GM18868 (cell line): ENCODE measurements around the gene POLE4.

Experiments used
- ATAC-seq: cut with Tn5 transposase; IDR thresholded peaks from one replicate; pipeline ENCODE4 v1.9.1; 2021; ENCODE audit warnings: mild to moderate bottlenecking, moderate library complexity; ENCODE audit not compliant: unreplicated experiment

Gene POLE4

DNA sequence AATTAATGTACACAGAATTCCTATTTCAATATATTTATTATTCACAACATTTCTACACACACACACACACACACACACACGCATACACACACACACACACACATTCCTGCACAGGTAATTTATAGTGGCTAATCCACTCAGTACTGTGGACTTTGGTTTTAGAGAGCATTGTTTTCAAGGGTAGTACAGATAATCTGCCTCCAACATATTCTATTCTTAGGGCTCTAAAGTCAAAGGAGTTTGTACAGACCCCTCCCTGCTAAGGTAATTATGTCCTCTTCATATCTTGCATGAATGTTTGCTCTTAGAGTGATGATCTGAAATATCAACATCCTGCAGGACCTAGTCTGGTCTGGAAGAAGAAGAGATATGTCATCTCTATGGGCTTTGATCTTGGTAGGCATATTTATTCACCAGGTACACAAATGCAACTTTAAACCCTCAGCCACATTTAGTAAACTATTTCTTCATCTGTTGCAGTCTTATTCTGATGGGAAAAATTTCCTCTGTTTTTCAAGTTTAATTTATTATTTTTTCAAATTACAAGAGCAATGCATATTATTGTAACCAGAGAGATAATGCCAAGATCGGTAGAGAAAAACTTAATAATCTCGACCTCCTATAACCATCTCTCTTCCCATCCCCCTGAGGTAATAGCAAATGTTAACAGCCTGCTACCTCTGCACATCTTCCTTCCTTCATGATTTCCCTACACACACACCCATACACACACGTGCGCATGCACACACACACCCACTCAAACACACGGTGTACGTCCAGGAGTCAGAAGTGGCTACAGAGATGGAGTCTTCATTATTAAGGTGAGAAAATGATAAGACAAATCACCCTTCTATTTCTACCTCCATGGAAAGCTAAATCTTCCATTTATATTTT is 18.3 kb upstream of the POLE4 start:
- no peak for ATAC-seq

DNA sequence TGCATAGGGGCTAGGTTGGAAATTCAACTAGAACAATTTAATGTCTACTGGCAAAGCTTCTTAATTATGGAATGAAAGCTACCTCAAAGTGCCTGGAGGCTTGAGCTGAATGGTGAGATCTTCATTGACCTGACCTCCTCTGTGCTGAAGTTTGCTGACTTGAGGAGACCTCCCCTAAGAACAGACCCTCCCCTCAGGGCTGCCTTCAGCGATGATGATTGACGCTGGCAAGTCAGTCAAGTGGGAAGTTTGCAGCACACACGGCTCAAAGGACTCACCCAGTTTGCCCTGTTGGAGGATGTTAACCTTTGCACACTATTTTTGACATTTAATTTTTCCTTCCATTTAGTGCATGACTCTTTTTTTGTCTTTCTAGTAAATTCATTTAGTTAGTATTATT is 17.2 kb upstream of the POLE4 start:
- no peak for ATAC-seq

DNA sequence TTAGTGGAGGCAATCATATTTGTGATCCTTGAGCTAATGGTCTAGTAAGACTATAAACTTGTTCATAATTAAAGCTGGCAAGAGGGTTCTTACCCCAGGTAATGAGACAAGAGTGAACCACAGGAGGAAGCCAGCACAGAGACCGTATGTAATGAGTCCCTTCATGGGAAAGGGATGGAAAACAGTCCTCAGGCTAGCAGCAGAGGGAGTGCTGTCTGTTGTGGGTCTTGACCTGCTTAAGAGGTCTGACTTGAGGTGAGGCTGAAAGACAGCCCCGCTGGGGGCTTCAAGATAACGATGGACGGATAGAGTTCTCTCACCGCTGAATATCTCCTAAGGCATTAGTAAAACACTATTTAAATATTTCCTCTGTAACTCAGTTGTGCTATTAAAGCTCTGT is 16.2 kb upstream of the POLE4 start:
- no peak for ATAC-seq

DNA sequence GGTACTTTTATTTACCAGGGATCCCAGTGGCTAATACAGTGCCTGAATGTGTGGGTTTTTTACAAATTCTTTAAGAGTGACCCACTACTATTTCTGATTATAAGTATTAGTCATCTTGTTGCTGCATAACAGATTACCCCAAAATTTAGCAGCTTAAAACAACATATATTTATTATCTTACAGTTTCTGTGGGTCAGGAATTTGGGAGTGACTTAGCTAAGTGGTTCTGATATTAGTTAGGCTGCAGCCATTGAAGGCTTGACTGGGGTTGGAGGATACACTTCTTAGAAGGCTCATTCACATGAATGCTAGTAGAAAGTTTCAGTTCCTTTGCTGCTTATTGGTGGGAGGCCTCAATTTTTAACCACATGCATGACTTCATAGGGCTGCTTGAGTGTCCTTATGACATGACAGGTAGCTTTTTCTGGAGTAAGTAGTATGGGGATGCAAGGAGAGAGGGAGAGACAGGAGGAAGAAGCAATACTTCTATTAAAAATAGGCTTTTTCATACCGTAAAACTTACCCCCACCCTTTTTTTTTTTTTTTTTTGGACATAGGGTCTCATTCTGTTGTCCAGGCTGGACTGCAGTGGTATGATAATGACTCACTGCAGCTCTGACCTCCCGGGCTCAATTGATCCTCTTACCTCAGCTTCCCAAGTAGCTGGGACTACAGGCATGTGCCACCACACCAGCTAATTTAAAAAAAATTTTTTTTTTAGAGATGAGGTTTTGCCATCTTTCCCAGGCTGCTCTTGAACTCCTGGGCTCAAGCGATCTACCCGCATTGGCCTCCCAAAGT is 13.3 kb upstream of the POLE4 start:
- ATAC-seq = peak; percentile 100

DNA sequence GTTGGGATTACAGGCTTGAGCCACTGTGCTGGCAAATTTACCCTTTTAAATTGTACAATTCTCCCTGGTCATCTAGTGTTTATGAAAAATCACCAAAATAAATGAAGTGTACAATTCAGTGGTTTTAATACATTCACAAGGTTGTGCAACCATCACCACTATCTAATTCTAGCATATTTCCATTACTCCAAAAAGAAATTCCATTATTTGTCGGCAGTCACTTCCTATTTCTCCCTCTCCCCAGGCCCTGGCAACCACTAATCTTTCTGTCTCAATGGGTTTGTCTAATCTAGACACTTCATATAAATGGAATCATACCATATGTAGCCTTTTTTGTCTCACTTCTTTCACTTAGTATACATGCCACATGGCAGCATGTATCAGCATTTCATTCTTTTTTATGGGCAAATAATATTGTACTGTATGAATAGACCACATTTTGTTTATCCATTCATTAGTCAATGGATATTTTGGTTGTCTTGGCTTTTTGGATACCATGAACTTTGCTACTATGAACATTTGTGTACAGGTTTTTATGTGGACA is 12.6 kb upstream of the POLE4 start:
- no peak for ATAC-seq

DNA sequence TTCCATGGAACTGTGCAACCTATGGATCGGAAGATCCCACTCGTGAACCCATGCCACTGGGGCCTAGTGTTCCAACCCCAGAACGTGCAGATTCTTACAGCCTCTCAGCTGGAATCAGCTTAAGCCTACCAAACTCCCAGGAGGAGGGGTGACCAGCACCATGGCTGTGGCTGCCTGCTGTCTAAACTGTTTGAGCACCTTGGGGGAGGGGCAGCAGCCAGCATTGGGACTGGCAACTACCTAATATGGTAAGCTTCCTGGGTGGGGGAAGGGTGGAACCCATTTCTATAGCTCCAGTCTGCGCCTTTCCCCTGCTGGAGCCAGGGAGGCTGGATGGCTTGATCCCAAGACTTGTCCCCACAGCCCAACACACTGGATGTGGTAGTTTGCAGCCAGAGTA is 10.7 kb upstream of the POLE4 start:
- no peak for ATAC-seq

DNA sequence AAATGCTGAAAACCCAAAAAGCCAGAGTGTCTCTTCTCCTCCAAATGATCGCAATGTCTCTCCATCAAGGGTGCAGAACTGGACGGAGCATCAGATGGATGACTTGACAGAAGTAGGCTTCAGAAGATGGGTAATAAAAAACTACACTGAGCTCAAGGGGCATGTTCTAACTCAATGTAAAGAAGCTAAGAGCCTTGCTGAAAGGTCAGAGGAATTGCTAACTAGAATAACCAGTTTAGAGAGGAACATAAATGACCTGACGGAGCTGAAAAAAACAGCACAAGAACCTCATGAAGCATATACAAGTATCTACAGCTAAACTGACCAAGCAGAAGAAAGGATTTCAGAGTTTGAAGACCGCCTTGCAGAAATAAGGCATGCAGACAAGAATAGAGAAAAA is 9.7 kb upstream of the POLE4 start:
- ATAC-seq = no peak

DNA sequence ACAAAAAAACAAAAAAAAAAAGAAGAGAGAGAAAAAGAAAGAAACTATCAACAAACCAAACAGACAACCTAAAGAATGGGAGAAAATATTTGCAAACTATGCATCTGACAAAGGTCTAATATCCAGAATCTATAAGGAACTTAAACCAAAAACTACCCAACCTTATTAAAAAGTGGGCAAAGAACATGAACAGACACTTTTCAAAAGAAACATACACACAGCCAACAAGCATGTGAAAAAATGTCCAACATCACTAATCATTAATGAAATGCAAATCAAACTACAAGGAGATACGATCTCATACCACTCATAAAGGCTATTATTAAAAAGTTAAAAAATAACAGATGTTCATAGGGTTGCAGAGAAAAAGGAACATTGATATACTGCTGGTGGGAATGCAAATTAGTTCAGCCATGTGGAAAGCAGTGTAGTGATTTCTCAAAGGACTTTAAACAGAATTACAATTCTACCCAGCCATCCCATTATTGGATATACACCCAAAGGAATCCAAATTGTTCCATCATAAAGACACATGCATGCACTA is 7.2 kb upstream of the POLE4 start:
- no peak for ATAC-seq

DNA sequence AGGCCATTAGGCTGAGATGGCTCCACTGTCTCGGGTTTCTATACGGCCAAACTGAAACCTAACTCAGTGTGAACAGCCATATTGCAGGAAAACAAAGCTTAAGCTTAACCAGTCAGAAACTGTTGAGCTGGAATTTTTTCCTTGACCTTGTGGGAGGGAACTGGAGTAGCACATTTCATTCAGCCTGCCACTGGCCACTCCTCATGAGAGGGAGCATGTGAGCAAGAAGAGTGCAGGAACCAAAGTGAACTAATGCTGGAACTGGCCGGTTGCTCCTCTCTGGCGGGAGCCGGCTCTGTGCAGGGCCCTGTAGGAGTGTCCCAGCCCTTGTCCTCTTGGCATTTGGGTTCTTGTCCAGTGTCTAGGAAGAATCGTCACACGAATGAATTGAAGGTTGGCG is 5.9 kb upstream of the POLE4 start:
- no peak for ATAC-seq

DNA sequence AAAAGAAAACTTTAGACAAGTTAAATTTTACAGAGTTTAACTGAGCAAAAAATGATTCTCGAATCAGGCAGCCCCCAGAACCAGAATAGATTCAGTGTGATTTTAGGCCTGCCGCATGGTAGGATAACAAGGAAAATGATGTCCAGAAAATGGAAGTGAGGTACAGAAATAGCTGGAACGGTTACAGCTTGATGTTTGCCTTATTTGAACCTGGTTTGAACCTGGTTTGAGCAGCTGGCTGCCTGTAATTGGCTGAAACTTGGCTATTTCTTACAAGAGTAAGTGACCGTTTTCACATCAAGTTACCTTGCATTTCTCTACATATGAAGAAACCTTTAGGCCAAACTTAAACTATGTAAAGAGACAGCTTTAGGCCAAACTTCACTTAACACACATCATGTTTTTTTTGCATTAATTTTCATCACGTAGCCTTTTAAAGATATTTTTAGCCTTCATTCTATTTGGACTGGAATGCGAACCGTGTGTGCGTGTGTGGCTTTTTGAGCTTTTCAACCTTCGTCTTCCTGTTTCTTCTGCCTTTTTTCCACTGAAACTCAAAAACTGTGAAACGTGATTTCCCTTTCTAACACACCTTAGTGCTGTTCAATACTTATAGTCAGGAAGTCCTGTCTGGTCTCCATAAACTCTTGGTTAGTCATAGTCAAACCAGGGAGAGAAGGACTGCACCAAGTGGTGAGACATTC is 4.5 kb upstream of the POLE4 start:
- no peak for ATAC-seq

DNA sequence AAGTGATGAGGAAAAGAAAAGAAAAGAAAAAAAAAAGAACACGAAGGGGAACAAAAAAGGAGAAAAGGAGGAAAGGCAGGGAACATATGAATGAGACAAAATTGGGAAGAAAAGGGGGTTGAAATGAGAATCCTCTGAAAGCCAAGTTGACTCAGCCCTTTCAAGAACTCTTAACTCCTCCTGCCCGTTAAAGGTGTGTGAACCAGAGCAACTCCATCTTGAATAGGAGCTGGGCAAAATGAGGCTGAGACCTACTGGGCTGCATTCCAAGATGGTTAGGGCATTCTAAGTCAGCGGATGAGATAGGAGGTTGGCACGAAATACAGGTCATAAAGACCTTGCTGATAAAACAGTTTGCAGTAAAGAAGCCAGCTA is 4.0 kb upstream of the POLE4 start:
- no peak for ATAC-seq

DNA sequence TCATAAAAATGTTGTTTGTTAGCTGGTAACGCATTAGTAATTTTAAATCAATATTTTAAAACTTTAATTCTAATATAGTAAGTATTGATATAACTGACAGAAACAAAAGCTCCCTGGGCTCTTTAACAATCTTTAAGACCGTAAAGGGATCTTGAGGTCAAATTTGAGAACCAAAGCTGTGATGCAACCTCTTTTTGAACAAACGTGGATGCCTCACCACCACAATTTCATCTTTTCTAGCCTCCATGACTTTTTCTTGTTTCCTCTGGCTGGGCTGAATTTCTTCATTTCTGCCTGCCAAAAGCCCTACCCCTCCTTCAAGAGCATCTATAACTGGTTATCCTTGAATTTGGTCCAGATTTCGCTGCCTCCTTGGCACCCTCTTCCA is 563 bp upstream of the POLE4 start:
- ATAC-seq = no peak

DNA sequence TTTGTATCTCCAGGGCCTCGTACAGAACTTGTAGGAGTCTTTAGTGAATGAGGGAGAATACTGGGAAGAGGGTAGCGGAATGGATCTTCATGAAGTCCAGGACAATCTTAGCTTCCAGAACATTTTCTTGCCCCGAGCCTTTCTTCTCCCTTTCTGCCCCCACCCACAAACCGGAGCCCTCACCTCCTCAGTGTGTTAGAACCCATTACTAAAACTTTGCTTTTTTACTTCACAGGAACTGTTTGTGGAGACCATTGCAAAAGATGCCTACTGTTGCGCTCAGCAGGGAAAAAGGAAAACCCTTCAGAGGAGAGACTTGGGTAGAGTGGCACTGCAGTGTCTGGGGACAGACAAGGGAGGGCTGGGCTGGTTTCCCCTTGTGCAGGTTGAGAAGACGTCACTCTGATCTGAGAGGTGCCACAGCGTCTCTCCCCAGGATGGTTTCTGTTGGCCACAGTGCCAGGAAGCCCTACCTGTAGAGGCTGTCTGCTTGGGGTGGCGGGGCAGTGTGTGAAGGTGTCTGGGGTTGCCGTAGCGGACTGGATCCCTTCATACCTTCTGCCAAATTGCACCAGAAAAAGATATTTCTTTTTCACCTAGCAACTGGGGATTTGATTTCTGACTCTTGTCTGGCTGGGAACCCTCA is 786 bp downstream of the POLE4 start:
- no peak for ATAC-seq

DNA sequence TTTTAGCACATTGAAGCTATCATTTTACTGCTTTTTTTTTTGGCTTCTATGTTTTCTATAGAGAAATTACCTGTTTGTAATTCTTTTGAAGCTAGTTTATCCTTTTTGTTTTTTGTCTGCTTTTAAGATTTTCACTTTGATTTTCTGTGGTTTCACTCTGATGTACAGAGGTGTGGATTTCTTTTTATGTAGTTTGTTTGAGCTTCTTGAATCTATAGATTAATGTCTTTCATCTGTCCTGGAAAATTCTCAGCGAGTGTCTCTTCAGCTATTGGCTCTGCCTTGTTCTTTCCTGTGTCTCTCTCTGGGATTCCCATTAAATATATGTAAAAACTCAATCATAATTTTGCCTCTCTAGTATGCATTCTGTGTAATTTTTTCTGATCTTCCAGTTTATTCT is 8.4 kb downstream of the POLE4 start:
- no peak for ATAC-seq

DNA sequence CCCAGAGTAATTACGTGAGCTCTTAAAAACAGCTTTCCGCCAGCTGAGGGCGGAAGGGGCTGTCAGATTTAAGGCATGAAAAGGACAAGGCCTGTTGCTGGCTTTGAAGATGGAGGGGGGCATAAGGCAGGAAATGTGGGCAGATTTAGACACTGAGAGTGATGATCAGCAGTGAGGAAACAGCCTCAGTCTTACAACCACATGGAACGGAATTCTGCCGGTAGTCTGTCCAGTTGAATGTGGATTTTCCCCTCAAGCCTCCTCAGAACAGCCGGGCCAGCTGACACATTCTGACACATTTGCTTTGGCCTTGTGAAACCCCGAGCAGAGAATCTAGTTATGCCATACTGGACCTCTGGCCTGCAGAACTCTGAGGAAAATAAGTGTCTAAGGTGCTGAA is 16.6 kb downstream of the POLE4 start:
- ATAC-seq = no peak

DNA sequence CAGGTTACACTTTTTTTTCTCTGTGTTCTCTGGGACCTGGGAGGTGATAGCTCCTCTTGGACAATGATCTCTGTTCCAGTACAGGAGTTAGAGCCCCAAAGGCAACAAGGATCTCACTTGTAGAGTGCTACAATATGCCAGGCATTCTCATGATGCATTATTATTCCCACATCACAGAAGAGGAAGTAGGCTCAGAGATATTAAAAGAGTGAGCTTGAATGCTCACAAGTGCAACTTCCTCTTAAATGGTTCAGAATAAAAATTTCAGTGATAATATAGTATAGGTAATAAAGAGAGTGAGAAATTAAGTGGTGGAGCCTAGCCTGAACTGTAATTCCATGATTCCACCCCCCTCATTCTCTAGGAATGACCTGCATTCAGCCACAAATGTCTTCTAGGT is 21.4 kb downstream of the POLE4 start:
- ATAC-seq = no peak

DNA sequence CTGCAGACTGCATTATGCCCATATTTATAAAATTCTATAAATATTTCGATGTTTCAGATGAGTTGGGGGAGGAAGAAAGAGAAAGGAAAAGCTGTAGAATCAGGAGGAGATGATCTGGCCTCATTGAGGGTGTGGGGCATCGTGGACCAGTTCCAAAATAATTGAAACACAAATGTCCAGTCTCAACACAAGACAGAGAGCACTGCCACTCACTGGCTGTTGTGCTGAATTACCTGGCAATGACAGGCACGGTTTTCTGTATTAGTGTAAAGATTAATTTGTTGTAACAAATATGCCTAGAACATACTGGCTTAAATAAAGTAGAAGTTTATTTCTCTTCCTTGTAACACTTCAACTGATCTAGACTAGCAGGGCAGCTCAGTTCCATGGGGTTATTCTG is 24.1 kb downstream of the POLE4 start:
- no peak for ATAC-seq

DNA sequence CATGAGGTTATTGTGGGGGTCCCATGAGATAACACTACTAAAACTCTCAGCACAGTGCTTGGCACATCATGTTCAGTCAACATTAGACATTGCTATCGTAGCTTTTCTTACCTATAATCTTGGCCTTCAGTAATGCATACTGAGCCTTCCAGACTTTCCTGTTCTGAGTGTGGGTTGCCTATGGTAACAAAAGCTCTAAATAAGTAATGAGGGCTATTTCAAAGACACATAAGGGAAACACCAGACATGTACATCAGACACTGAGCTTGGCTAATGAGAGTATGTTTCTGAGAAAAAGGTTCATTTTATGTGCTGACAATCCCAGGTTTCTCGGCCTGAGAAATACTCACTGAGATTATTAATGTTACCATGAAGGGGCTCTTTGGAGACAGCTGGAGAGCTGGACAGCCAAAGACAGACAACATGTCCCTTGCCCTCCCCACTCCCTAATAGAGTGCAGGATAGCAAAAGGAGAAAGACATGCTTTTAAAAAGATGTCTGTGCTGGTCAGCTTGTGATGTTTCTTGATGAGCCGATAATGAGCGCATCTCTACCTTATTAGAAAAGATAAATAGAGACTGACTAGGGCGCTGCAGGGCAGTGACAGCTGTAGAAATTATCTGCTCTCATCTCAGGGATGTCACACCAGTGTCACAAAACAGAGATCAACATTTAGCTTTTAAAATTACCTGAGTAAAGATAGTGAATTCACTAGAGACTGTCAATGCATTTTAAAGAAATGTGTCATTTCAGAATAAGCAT is 25.4 kb downstream of the POLE4 start:
- ATAC-seq = no peak

DNA sequence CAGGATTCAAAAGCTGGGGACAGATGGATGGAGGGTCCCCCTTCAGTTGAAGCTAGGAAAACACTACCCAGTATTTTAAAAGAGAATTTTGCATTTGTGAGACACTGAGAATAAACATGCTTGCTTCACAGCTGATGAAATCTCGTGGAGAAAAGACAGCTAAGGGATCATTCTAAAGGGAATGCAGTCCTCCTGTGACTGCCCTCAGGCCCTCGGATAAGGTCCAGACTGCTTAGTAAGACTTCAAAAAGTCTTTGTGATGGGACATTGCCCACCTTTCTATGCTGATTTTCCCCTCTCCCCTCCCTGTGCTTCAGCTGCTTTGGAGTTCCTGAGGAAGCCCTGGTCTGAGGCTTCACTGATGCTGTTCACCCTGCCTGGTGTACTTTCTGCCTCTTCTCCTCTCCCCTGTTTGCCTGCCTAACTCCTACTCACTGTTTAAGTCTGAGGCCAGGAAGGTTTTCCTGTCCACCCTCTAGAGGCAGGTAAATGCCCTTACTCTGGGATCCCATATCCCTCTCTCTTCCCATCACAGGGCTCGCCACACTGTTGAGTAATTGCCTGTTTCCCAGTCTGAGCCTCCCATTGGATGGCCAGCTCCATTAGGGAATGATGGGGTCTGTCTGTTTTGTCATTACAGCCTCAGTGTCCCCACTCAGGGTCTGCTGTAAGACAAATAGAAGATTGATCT is 26.6 kb downstream of the POLE4 start:
- ATAC-seq = no peak
